Duodenal mucosa (tissue), 2 donors: ENCODE results near the gene HACD3.
A peak's percentile ranks its signal among the peaks of the same experiment; 100 is the strongest.

ENCODE experiments used
- H3K27ac ChIP-seq: one replicate; pipeline ENCODE4 v1.7.0; 2013; ENCODE audit warnings: low read depth, low read length
- H3K27me3 ChIP-seq, 2 donors: one replicate each; pipeline ENCODE4 v1.7.0; 2013; ENCODE audit warnings: low read length in 2 of 2, control low read depth in 1 of 2; ENCODE audit not compliant: insufficient read depth in 2 of 2, control insufficient read depth in 1 of 2
- H3K36me3 ChIP-seq, 2 donors: one replicate each; pipeline ENCODE4 v1.7.0; 2013; ENCODE audit warnings: low read length in 2 of 2, control low read depth in 1 of 2; ENCODE audit not compliant: insufficient read depth in 2 of 2, control insufficient read depth in 1 of 2
- H3K4me1 ChIP-seq, 2 donors: one replicate each; pipeline ENCODE4 v1.7.0; 2013; ENCODE audit warnings: low read length in 2 of 2, control low read depth in 1 of 2; ENCODE audit not compliant: insufficient read depth in 2 of 2, control insufficient read depth in 1 of 2
- H3K4me3 ChIP-seq, 2 donors: one replicate each; pipeline ENCODE4 v1.7.0; 2013; ENCODE audit warnings: low read length in 2 of 2, low read depth in 1 of 2
- H3K9ac ChIP-seq, 2 donors: one replicate each; pipeline ENCODE4 v1.7.0; 2013; ENCODE audit warnings: low read length in 2 of 2, low read depth in 1 of 2
- H3K9me3 ChIP-seq, 2 donors: one replicate each; pipeline ENCODE4 v1.7.0; 2013; ENCODE audit warnings: low read length in 2 of 2, control low read depth in 1 of 2; ENCODE audit not compliant: control insufficient read depth in 1 of 2

The HACD3 gene

GRCh38 chr15:65521350-65521749, 8.9 kb upstream of the HACD3 start:
- H3K27me3 ChIP-seq = no peaks in the 10 kb centered on the region
- no peak overlapping the region for H3K27ac ChIP-seq
- H3K9me3 ChIP-seq = no peaks in the 10 kb centered on the region

GRCh38 chr15:65524226-65524625, 6.0 kb upstream of the HACD3 start:
- no peaks in the 10 kb centered on the region for H3K4me1 ChIP-seq
- no peak overlapping the region for H3K27ac ChIP-seq
- H3K36me3 ChIP-seq = no peaks in the 10 kb centered on the region
- H3K27me3 ChIP-seq = no peaks in the 10 kb centered on the region
- H3K4me3 ChIP-seq = no peak overlapping the region
- no peaks in the 10 kb centered on the region for H3K9me3 ChIP-seq
- no peak overlapping the region for H3K9ac ChIP-seq

More at GRCh38 chr15:65521350-65521749, 8.9 kb upstream of the HACD3 start:
- peaks cover 4 to 7% of the 10 kb centered on the region in 2 donors for H3K4me1 ChIP-seq
- no peak overlapping the region for H3K9ac ChIP-seq
- H3K4me3 ChIP-seq = no peak overlapping the region
- H3K36me3 ChIP-seq = no peaks in the 10 kb centered on the region

GRCh38 chr15:65525622-65526021, 4.6 kb upstream of the HACD3 start:
- no peak overlapping the region for H3K27ac ChIP-seq
- H3K9me3 ChIP-seq = no peaks in the 10 kb centered on the region
- no peaks in the 10 kb centered on the region for H3K4me1 ChIP-seq
- no peaks in the 10 kb centered on the region for H3K27me3 ChIP-seq
- no peak overlapping the region for H3K4me3 ChIP-seq
- H3K36me3 ChIP-seq = no peaks in the 10 kb centered on the region
- H3K9ac ChIP-seq = no peak overlapping the region

- H3K4me1 ChIP-seq = peaks cover 13 to 14% of the 10 kb centered on the region in 2 donors
- H3K27me3 ChIP-seq = no peaks in the 10 kb centered on the region
- H3K9ac ChIP-seq = no peak overlapping the region
- no peaks in the 10 kb centered on the region for H3K36me3 ChIP-seq
- H3K27ac ChIP-seq = no peak overlapping the region
- no peak overlapping the region for H3K4me3 ChIP-seq
- no peaks in the 10 kb centered on the region for H3K9me3 ChIP-seq
Measured at GRCh38 chr15:65528461-65529060, 1.7 kb upstream of the HACD3 start.

GRCh38 chr15:65529762-65530317, 423 bp upstream of the HACD3 start:
- Histone ChIP-seq H3K4me3 (peak overlapping the region; percentile 91 to 92), H3K9me3 (no peaks in the 10 kb centered on the region), H3K9ac (peak overlapping the region; percentile 61 to 68), H3K27me3 (no peaks in the 10 kb centered on the region), H3K27ac (peak overlapping the region; percentile 54), H3K4me1 (peaks cover 13 to 14% of the 10 kb centered on the region in 2 donors), H3K36me3 (no peaks in the 10 kb centered on the region)

GRCh38 chr15:65532738-65533051, 2.4 kb downstream of the HACD3 start:
- Histone ChIP-seq H3K27ac (no peak overlapping the region), H3K4me1 (peaks cover 13 to 14% of the 10 kb centered on the region in 2 donors), H3K9ac (peak overlapping the region in 1 of 2 donors; percentile 24), H3K4me3 (no peak overlapping the region), H3K9me3 (no peaks in the 10 kb centered on the region), H3K36me3 (no peaks in the 10 kb centered on the region), H3K27me3 (no peaks in the 10 kb centered on the region)

GRCh38 chr15:65533057-65533756, 2.9 kb downstream of the HACD3 start:
- H3K27ac ChIP-seq = no peak overlapping the region
- peak overlapping the region in 1 of 2 donors; percentile 31 for H3K4me3 ChIP-seq

GRCh38 chr15:65535192-65535591, 4.9 kb downstream of the HACD3 start:
- Histone ChIP-seq H3K27me3 (no peaks in the 10 kb centered on the region), H3K36me3 (no peaks in the 10 kb centered on the region), H3K9ac (no peak overlapping the region), H3K4me3 (no peak overlapping the region), H3K4me1 (peaks cover 13 to 14% of the 10 kb centered on the region in 2 donors), H3K27ac (no peak overlapping the region), H3K9me3 (no peaks in the 10 kb centered on the region)

More at GRCh38 chr15:65533057-65533756, 2.9 kb downstream of the HACD3 start:
- Histone ChIP-seq H3K9me3 (no peaks in the 10 kb centered on the region), H3K36me3 (no peaks in the 10 kb centered on the region), H3K4me1 (peaks cover 13 to 14% of the 10 kb centered on the region in 2 donors), H3K9ac (peak overlapping the region in 1 of 2 donors; percentile 24), H3K27me3 (no peaks in the 10 kb centered on the region)

GRCh38 chr15:65540314-65540713, 10.1 kb downstream of the HACD3 start:
- Histone ChIP-seq H3K27ac (no peak overlapping the region), H3K4me3 (no peak overlapping the region), H3K27me3 (no peaks in the 10 kb centered on the region)

GRCh38 chr15:65541231-65541820, 11.1 kb downstream of the HACD3 start:
- Histone ChIP-seq H3K4me1 (no peaks in the 10 kb centered on the region), H3K36me3 (no peaks in the 10 kb centered on the region), H3K27me3 (no peaks in the 10 kb centered on the region), H3K4me3 (no peak overlapping the region), H3K27ac (no peak overlapping the region), H3K9ac (no peak overlapping the region), H3K9me3 (no peaks in the 10 kb centered on the region)

More at GRCh38 chr15:65540314-65540713, 10.1 kb downstream of the HACD3 start:
- Histone ChIP-seq H3K9ac (no peak overlapping the region), H3K36me3 (no peaks in the 10 kb centered on the region), H3K9me3 (no peaks in the 10 kb centered on the region), H3K4me1 (no peaks in the 10 kb centered on the region)
